HCT116 (cell line): ENCODE measurements around the gene NUDT14. TPM values are rescaled to one million over a fixed set of nuclear protein-coding genes. Genes with fewer than 3 reads are reported as not detected.

Experiments
- ATAC-seq: fragments of 200-7000 bp; cut with Tn5 transposase; 2 replicates; pipeline ENCODE4 v1.9.1; 2020; ENCODE audit warnings: mild to moderate bottlenecking, moderate library complexity
- BruUV-seq: library from RNA; stranded (reverse); fragments of 400-500 nt; replicated peaks from 2 replicates; lab custom pipeline; 2021; lab: Mats Ljungman, UMichigan
- CTCF ChIA-PET: fragments of 300-600 bp; sonication (Branson Sonifier 250); formaldehyde crosslinking; loops from one replicate; lab custom pipeline; 2021; ENCODE audit warnings: antibody characterized with exemption; lab: Charles Lee
- POLR2A ChIA-PET: fragments of 300-600, 350-600 bp; sonication (Branson Sonifier 250); formaldehyde crosslinking; loops from one replicate; lab custom pipeline; 2021; ENCODE audit warnings: antibody characterized with exemption; lab: Charles Lee
- RAD21 ChIA-PET, 2 experiments: fragments of 300-600 bp; sonication (Branson Sonifier 250); formaldehyde crosslinking; loops; one replicate each; lab custom pipeline; 2023; ENCODE audit warnings: low total read pairs in 2 of 2; ENCODE audit not compliant: uncharacterized antibody in 2 of 2, unreplicated experiment in 2 of 2, low non-redundant PET in 1 of 2; lab: Charles Lee
- DNase-seq: peaks from one replicate; pipeline ENCODE4 v3.0.0-alpha.2; 2010; ENCODE audit warnings: low read depth, low spot score
- H2AFZ ChIP-seq: fragments of 200-600 bp; shearing (Covaris generic), sonication (generic); 2 replicates; pipeline ENCODE4 v1.6.1; 2017; ENCODE audit warnings: low read depth, mixed run types, mixed read lengths, antibody characterized with exemption, low read length; ENCODE audit not compliant: poor library complexity, severe bottlenecking
- H3K27ac ChIP-seq: 2 replicates; pipeline ENCODE4 v1.5.1; 2012; ENCODE audit warnings: low read depth, low read length
- H3K27me3 ChIP-seq: fragments of 200-600 bp; sonication (generic); 2 replicates; pipeline ENCODE4 v1.6.1; 2016; ENCODE audit warnings: mixed run types, low read length, mixed read lengths; ENCODE audit not compliant: insufficient read depth
- H3K36me3 ChIP-seq, 2 experiments: fragments of 200-500 bp in 1 of 2; fragments of 200-600 bp in 1 of 2; sonication (Bioruptor generic) in 1 of 2; sonication (generic) in 1 of 2; 2 replicates each; pipeline versions ENCODE4 v1.5.1 to v1.6.1; 2014 to 2016; ENCODE audit warnings: low read length in 2 of 2, inconsistent platforms in 1 of 2, mixed read lengths in 1 of 2, mixed run types in 1 of 2; ENCODE audit not compliant: insufficient read depth in 2 of 2, control insufficient read depth in 1 of 2
- H3K4me1 ChIP-seq, 2 experiments: fragments of 200-600 bp in 1 of 2; sonication (generic) in 1 of 2; 2 replicates each; pipeline versions ENCODE4 v1.5.1 to v1.6.1; 2012 to 2017; ENCODE audit warnings: low read length in 2 of 2, inconsistent platforms in 1 of 2, mild to moderate bottlenecking in 1 of 2, mixed read lengths in 1 of 2, mixed run types in 1 of 2, moderate library complexity in 1 of 2; ENCODE audit not compliant: insufficient read depth in 2 of 2, control insufficient read depth in 1 of 2
- H3K4me2 ChIP-seq: fragments of 200-600 bp; sonication (generic); 2 replicates; pipeline ENCODE4 v1.6.1; 2017; ENCODE audit warnings: mixed run types, low read length, mixed read lengths
- H3K4me3 ChIP-seq, 2 experiments: fragments of 200-600 bp in 1 of 2; sonication (generic) in 1 of 2; replicated peaks in 1 of 2; 2 replicates each; pipeline ENCODE4 v1.5.1; 2011 to 2016; ENCODE audit warnings: low read length in 2 of 2, control low read depth in 1 of 2, low read depth in 1 of 2, mild to moderate bottlenecking in 1 of 2, mixed read lengths in 1 of 2, mixed run types in 1 of 2
- H3K79me2 ChIP-seq: fragments of 200-600 bp; sonication (generic); 2 replicates; pipeline ENCODE4 v1.6.1; 2017; ENCODE audit warnings: mild to moderate bottlenecking, mixed run types, low read length, moderate library complexity, mixed read lengths; ENCODE audit not compliant: insufficient read depth
- H3K9ac ChIP-seq: fragments of 200-600 bp; sonication (generic); 2 replicates; pipeline ENCODE4 v1.6.1; 2016; ENCODE audit warnings: low read length, mixed read lengths
- H3K9me2 ChIP-seq: fragments of 200-600 bp; sonication (generic), shearing (Covaris generic); 2 replicates; pipeline ENCODE4 v1.6.1; 2017; ENCODE audit warnings: mixed run types, mild to moderate bottlenecking, moderate library complexity; ENCODE audit not compliant: insufficient read depth
- H3K9me3 ChIP-seq, 2 experiments: fragments of 200-500 bp in 1 of 2; fragments of 200-600 bp in 1 of 2; sonication (Bioruptor generic) in 1 of 2; sonication (generic) in 1 of 2; 2 replicates each; pipeline ENCODE4 v1.6.1; 2014 to 2017; ENCODE audit warnings: low read length in 2 of 2, mixed read lengths in 2 of 2, inconsistent platforms in 1 of 2, low read depth in 1 of 2, mild to moderate bottlenecking in 1 of 2, mixed run types in 1 of 2, moderate library complexity in 1 of 2; ENCODE audit not compliant: control insufficient read depth in 1 of 2, insufficient read depth in 1 of 2
- H4K20me1 ChIP-seq: fragments of 200-600 bp; sonication (generic), shearing (Covaris generic); 2 replicates; pipeline ENCODE4 v1.6.1; 2017; ENCODE audit warnings: mixed run types, mild to moderate bottlenecking, moderate library complexity; ENCODE audit not compliant: insufficient read depth
- ATF3 ChIP-seq: IDR thresholded peaks from 2 replicates; pipeline ENCODE4 v1.6.1; 2012
- CTCF ChIP-seq, 3 experiments: fragments of 200-600 bp in 1 of 3; sonication (generic) in 1 of 3; IDR thresholded peaks in 2 of 3; conservative IDR thresholded peaks in 1 of 3; 2 replicates each; pipeline ENCODE4 v1.5.1; 2012 to 2017; ENCODE audit warnings: low read depth in 2 of 3, low read length in 2 of 3, antibody characterized with exemption in 1 of 3, borderline replicate concordance in 1 of 3, control low read depth in 1 of 3, mild to moderate bottlenecking in 1 of 3, mixed read lengths in 1 of 3, mixed run types in 1 of 3, moderate library complexity in 1 of 3; ENCODE audit not compliant: insufficient read depth in 1 of 3
- ELF1 ChIP-seq: IDR thresholded peaks from 2 replicates; pipeline ENCODE4 v1.6.1; 2012; ENCODE audit warnings: low read depth, borderline replicate concordance
- FOSL1 ChIP-seq: IDR thresholded peaks from 2 replicates; pipeline ENCODE4 v1.6.1; 2012; ENCODE audit warnings: low read depth
- JUND ChIP-seq: IDR thresholded peaks from 2 replicates; pipeline ENCODE4 v1.6.1; 2012
- ZBTB33 ChIP-seq: IDR thresholded peaks from 2 replicates; pipeline ENCODE4 v1.6.1; 2011; ENCODE audit warnings: mild to moderate bottlenecking, low read length, moderate library complexity; ENCODE audit not compliant: insufficient replicate concordance; ENCODE audit errors: extremely low read depth
- intact Hi-C: fragments of 100-400 bp; cut with micrococcal nuclease; formaldehyde crosslinking; loops from 2 replicates; pipeline ENCODE4 v1.10.0; 2022
- total RNA-seq: library from RNA; stranded (reverse); gene quantifications from one replicate; pipeline ENCODE4 v1.2.1, GENCODE V29; 2021; ENCODE audit not compliant: unreplicated experiment

Gene NUDT14
- total RNA-seq, 1 experiment from 2014 or later: 56.1 TPM

GRCh38 chr14:105148604-105149145 lies 32.4 kb downstream of the NUDT14 start:
- H3K27ac ChIP-seq: no peak overlapping the region; the same call in 1 of the 2 replicates
- ChIA-PET POLR2A (no interaction called here), RAD21 (no interaction called here), CTCF (no interaction called here)
- DNase-seq (no peak), ATAC-seq (no peak)
- no peak overlapping the region for H3K4me3 ChIP-seq
- intact Hi-C loops: no loop called here
- no peaks in the 10 kb centered on the region for H3K27me3 ChIP-seq
- TF ChIP-seq FOSL1 (no peak), ATF3 (no peak), JUND (no peak), ELF1 (no peak), ZBTB33 (no peak), CTCF (IDR thresholded peaks at IDR 0.05 in 2 of 3, conservative IDR thresholded peaks at IDR 0.05 in 1 of 3; ENCODE audit: borderline replicate concordance in 1 of 3, insufficient read depth in 1 of 3, low read depth in 2 of 3, low read length in 2 of 3) (no peak)
- H3K9ac ChIP-seq: no peak overlapping the region
- no peaks in the 10 kb centered on the region for H3K4me1 ChIP-seq
- no peak overlapping the region for H3K4me2 ChIP-seq
- no peaks in the 10 kb centered on the region for H3K79me2 ChIP-seq
- H2AFZ ChIP-seq: no peak overlapping the region
- H3K36me3 ChIP-seq: peaks cover 3 to 5% of the 10 kb centered on the region in 2 experiments; a peak in 2 of 4 replicates
- BruUV-seq: no TSS peak
- no peaks in the 10 kb centered on the region for H3K9me2 ChIP-seq
- H3K9me3 ChIP-seq: no peaks in the 10 kb centered on the region
- H4K20me1 ChIP-seq: no peaks in the 10 kb centered on the region
